Heart right ventricle (tissue), 16 donors: ENCODE measurements around the gene CD83. TPM values are rescaled to one million over a fixed set of nuclear protein-coding genes. Genes with fewer than 3 reads are reported as not detected.
"Not testable (repeated sequence)": the region's sequence is repeated elsewhere in the genome, so short reads cannot be mapped to it uniquely, and the experiment has no call there.

ENCODE experiments used
- ATAC-seq, 8 donors: fragments of 200-7000 bp; cut with Tn5 transposase; one replicate each; pipeline ENCODE4 v1.9.1; 2020; ENCODE audit warnings: mild to moderate bottlenecking in 8 of 8, moderate library complexity in 8 of 8, moderate number of reproducible peaks in 1 of 8
- DNase-seq, 2 donors: peaks; one replicate each; pipeline ENCODE4 v3.0.0-alpha.2; 2020
- H3K27ac ChIP-seq, 10 donors: fragments of 200-600 bp; sonication (generic) in 2 of 10; one replicate each; pipeline versions ENCODE4 v1.5.0 to v1.8.0; 2020 to 2022; ENCODE audit warnings: mild to moderate bottlenecking in 3 of 10
- H3K27me3 ChIP-seq, 7 donors: fragments of 200-600 bp; one replicate each; pipeline ENCODE4 v1.8.0; 2021 to 2022; ENCODE audit warnings: mild to moderate bottlenecking in 2 of 7
- H3K36me3 ChIP-seq, 9 donors: fragments of 200-600 bp; sonication (generic) in 1 of 9; one replicate each; pipeline versions ENCODE4 v1.5.0 to v1.8.0; 2020 to 2022; ENCODE audit warnings: mild to moderate bottlenecking in 2 of 9
- H3K4me1 ChIP-seq, 9 donors: fragments of 200-600 bp; sonication (generic) in 1 of 9; one replicate each; pipeline versions ENCODE4 v1.5.0 to v1.8.0; 2020 to 2022; ENCODE audit warnings: mild to moderate bottlenecking in 4 of 9
- H3K4me3 ChIP-seq, 10 donors: fragments of 200-600 bp; sonication (generic) in 2 of 10; one replicate each; pipeline versions ENCODE4 v1.5.0 to v1.8.0; 2020 to 2022; ENCODE audit warnings: mild to moderate bottlenecking in 7 of 10, moderate library complexity in 2 of 10
- H3K9me3 ChIP-seq, 11 donors: fragments of 200-600 bp in 10 of 11; sonication (generic) in 2 of 11; one replicate each; pipeline versions ENCODE4 v1.5.0 to v1.8.0; 2013 to 2022; ENCODE audit warnings: mild to moderate bottlenecking in 2 of 11, control low read depth in 1 of 11, moderate library complexity in 1 of 11
- CTCF ChIP-seq, 9 donors: fragments of 200-600 bp; sonication (generic) in 2 of 9; IDR thresholded peaks; one replicate each; pipeline versions ENCODE4 v1.5.0 to v1.8.0; 2021 to 2022; ENCODE audit warnings: antibody characterized with exemption in 9 of 9, mild to moderate bottlenecking in 5 of 9, moderate library complexity in 1 of 9
- WGBS, 2 donors: extraction: QIAGEN DNeasy Blood & Tissue Kit; methylation state at CpG; one replicate each; pipeline ENCODE4 v1.1.7; 2013; ENCODE audit warnings: inconsistent platforms in 1 of 2; 5-methylcytosine and 5-hydroxymethylcytosine counted together
- intact Hi-C, 10 donors: fragments of 100-400 bp; cut with DNase I; formaldehyde crosslinking; loops; one replicate each; pipeline versions ENCODE4 v1.11.1 to v1.14.2; 2022
- polyA plus RNA-seq, 2 donors: library from polyadenylated mRNA; stranded (reverse); fragments of 200-250 nt; gene quantifications; one replicate each; pipeline ENCODE4 v1.2.3, GENCODE V29; 2013
- total RNA-seq, 10 donors: library from RNA; stranded (reverse); fragmentation: NEBNext Ultra II Directional in 3 of 10; extraction: Animal tissue kit (Norgen Biotek cat#: 25700) in 3 of 10; gene quantifications; one replicate each; pipeline versions ENCODE4 v1.2.1 to v1.2.4, GENCODE V29; 2021 to 2023
- donor health status: Arrhythmogenic right ventricular cardiomyopathy.
- donor health status: ischemic (EF 13 %, LVEDD 7.1; RV severe dilation, severe dysfunction).
- donor health status: healthy with polysubstance abuse.
- donor health status: DM: no; HTN: yes; CAD: no.
- donor health status: DM: no; HTN: no; CAD: no.
- donor health status: ischemic (EF 25% LVEDD 6.9; RV normal size, moderate dysfunction).
- donor health status: ischemic (EF 25% LVEDD 5.7; RV mildly dilated, moderate dysfunction).
- donor health status: healthy.
- donor health status: DM: yes; HTN: yes; CAD: no.
- donor health status: Ischemic cardiomyopathy.
- donor health status: ischemic (EF 35%, LVEDD 5.7; RV mildly dilated, moderate dysfunction).
- donor health status: nonischemic (EF 11% LVEDD 7.7; RV severe dilation, severe dysfunction).
- donor health status: DM: yes; HTN: yes; CAD: no.
- donor health status: PGD.
- donor health status: ischemic (EF 29% LVEDD 5.4; RV normal size, mild dysfunction).
- donor health status: nonischemic (EF 23%, LVEDD 6.1; RV moderate dilation, normal function).

CD83 gene
- total and polyA plus RNA-seq, 12 donors, result 0.68 to 7.5 (median 1.6) TPM

DNA sequence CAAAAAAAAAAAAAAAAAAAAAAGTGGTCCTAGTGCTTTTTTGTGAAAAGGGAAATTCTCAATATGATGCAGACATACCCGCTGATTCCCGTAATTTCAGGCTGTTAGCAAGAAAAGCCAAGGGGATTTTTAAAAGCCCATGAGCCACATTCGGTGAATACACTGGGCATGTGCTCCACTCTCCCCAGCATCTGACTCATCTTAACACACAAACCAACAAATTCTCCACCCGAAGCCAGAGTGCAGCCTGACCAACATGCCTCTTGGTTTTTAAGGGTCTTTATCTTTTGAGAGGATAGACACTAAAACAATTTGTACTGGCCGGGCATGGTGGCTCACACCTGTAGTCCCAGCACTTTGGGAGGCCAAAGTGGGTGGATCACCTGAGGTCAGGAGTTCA lies 45.5 kb upstream of the CD83 start:
- Histone ChIP-seq H3K4me3 (no peak overlapping the region), H3K27me3 (no peaks in the 10 kb centered on the region), H3K36me3 (no peaks in the 10 kb centered on the region), H3K9me3 (no peaks in the 10 kb centered on the region), H3K4me1 (peaks cover 0 to 14% (median 5%) of the 10 kb centered on the region in 9 donors), H3K27ac (no peak overlapping the region)
- no peak for ATAC-seq
- no peak for TF ChIP-seq CTCF (IDR thresholded peaks at IDR 0.05)
- 81 to 90% methylated on average over 5 of the region's 5 CpGs for WGBS, 2 donors
- intact Hi-C loops, result no loop called here
- no peak for DNase-seq

- H3K27me3 ChIP-seq, intact Hi-C loops, DNase-seq, ATAC-seq, H3K4me3 ChIP-seq, H3K9me3 ChIP-seq, H3K36me3 ChIP-seq, H3K27ac ChIP-seq: not testable (repeated sequence)
- peaks cover 0 to 14% (median 5%) of the 10 kb centered on the region in 9 donors for H3K4me1 ChIP-seq
- 96 to 98% methylated on average over 7 of the region's 7 CpGs for WGBS, 2 donors
Observed at GRCh38 chr6:14073561-14074354, 43.8 kb upstream of the CD83 start.

- no peaks in the 10 kb centered on the region for H3K9me3 ChIP-seq
- intact Hi-C loops, result no loop called here
- peak in 1 of 8 donors; percentile 14 for ATAC-seq
- H3K27ac ChIP-seq, result peak overlapping the region in 9 of 10 donors; percentile 9 to 79 (median 63)
- TF ChIP-seq CTCF (IDR thresholded peaks at IDR 0.05), result no peak
- H3K4me1 ChIP-seq, result peaks cover 0 to 16% (median 5%) of the 10 kb centered on the region in 9 donors
- H3K36me3 ChIP-seq, result no peaks in the 10 kb centered on the region
- no peaks in the 10 kb centered on the region for H3K27me3 ChIP-seq
- 62 to 77% methylated on average over 3 of the region's 3 CpGs for WGBS, 2 donors
- DNase-seq, result no peak
- H3K4me3 ChIP-seq, result peak overlapping the region; percentile 6 to 55 (median 44)
Observed at GRCh38 chr6:14074476-14075094, 43.0 kb upstream of the CD83 start.

GRCh38 chr6:14075095-14075503 lies 42.5 kb upstream of the CD83 start:
- Histone ChIP-seq H3K27me3 (no peaks in the 10 kb centered on the region), H3K4me3 (peak overlapping the region; percentile 6 to 55 (median 44)), H3K4me1 (peaks cover 0 to 20% (median 5%) of the 10 kb centered on the region in 9 donors), H3K9me3 (no peaks in the 10 kb centered on the region), H3K36me3 (no peaks in the 10 kb centered on the region), H3K27ac (peak overlapping the region in 9 of 10 donors; percentile 9 to 79 (median 63))
- no peak for TF ChIP-seq CTCF (IDR thresholded peaks at IDR 0.05)
- intact Hi-C loops, result no loop called here
- WGBS, 2 donors, result 4% methylated on average over 7 of the region's 7 CpGs
- DNase-seq (peak in 1 of 2 donors; percentile 14), ATAC-seq (peak; percentile 34 to 74 (median 68))
